ENCODE data around the gene LRRC30. TPM values are rescaled to one million over a fixed set of nuclear protein-coding genes. Genes with fewer than 3 reads are reported as not detected.

Gene LRRC30
- polyA plus RNA-seq (2013, experiment 1 of 2), result not detected
- not detected for polyA plus RNA-seq (2013, experiment 2 of 2)

GRCh38 chr18:7230626-7231349, at the start of gene LRRC30:
Gene LRRC30 (plus strand): TSS chr18:7231089. CDS start chr18:7231139, 50 bp downstream.
- Histone ChIP-seq H3K18ac (ENCODE audit: low read depth in 1 of 2, low read length in 2 of 2) (no peak within 1 kb of the TSS), H3K9me3 (ENCODE audit: control insufficient read depth, low read length) (no peaks in the 10 kb centered on the region), H2BK5ac (ENCODE audit: low read depth, low read length, poor library complexity, severe bottlenecking) (no peak within 1 kb of the TSS), H4K91ac (ENCODE audit: low read length) (no peak within 1 kb of the TSS), H3K4me2 (ENCODE audit: low read length, poor library complexity, severe bottlenecking) (no peak within 1 kb of the TSS), H3K4ac (ENCODE audit: low read depth in 1 of 2, low read length in 2 of 2) (no peak within 1 kb of the TSS), H3K27me3 (ENCODE audit: control insufficient read depth in 1 of 2, insufficient read depth in 1 of 2, low read length in 2 of 2) (peaks cover 49 to 60% of the 10 kb centered on the region in 2 experiments), H3K9ac (ENCODE audit: low read length) (no peak within 1 kb of the TSS), H3K4me3 (ENCODE audit: insufficient read depth in 1 of 2, low read depth in 1 of 2, low read length in 2 of 2) (no peak within 1 kb of the TSS), H2BK15ac (ENCODE audit: low read depth, poor library complexity, severe bottlenecking) (no peak within 1 kb of the TSS), H2BK12ac (ENCODE audit: low read length in 2 of 2) (no peak within 1 kb of the TSS), H3K14ac (ENCODE audit: low read length in 2 of 2) (no peak within 1 kb of the TSS), H2AFZ (ENCODE audit: low read depth, low read length) (no peak within 1 kb of the TSS), H2BK120ac (ENCODE audit: low read depth, low read length) (no peak within 1 kb of the TSS), H3K79me1 (replicated peaks; ENCODE audit: low read length, poor library complexity, severe bottlenecking) (no peaks in the 10 kb centered on the region), H3K36me3 (ENCODE audit: control insufficient read depth in 1 of 2, insufficient read depth in 2 of 2, low read depth in 1 of 2, low read length in 2 of 2) (no peaks in the 10 kb centered on the region), H2AK5ac (ENCODE audit: low read length, severe bottlenecking) (no peak within 1 kb of the TSS), H3K27ac (ENCODE audit: low read length, poor library complexity, severe bottlenecking) (no peak within 1 kb of the TSS), H3K4me1 (ENCODE audit: control insufficient read depth, insufficient read depth, low read depth, low read length) (no peaks in the 10 kb centered on the region), H4K8ac (ENCODE audit: low read length) (peak within 1 kb of the TSS; percentile 38), H3K23ac (ENCODE audit: low read length in 2 of 2) (no peak within 1 kb of the TSS)
- DNase-seq, result no peak
- WGBS, result 92% methylated on average over 13 of the region's 13 CpGs

GRCh38 chr18:7185701-7186100, 45.2 kb upstream of the LRRC30 start:
- Histone ChIP-seq H3K4me3 (ENCODE audit: insufficient read depth in 1 of 2, low read depth in 1 of 2, low read length in 2 of 2) (no peak overlapping the region), H2AFZ (ENCODE audit: low read depth, low read length) (no peak overlapping the region), H4K91ac (ENCODE audit: low read length) (no peak overlapping the region), H3K79me1 (replicated peaks; ENCODE audit: low read length, poor library complexity, severe bottlenecking) (no peaks in the 10 kb centered on the region), H3K27me3 (ENCODE audit: control insufficient read depth in 1 of 2, insufficient read depth in 1 of 2, low read length in 2 of 2) (peaks cover 0 to 2% of the 10 kb centered on the region in 2 experiments), H3K4me1 (ENCODE audit: control insufficient read depth, insufficient read depth, low read depth, low read length) (no peaks in the 10 kb centered on the region), H3K9me3 (ENCODE audit: control insufficient read depth, low read length) (no peaks in the 10 kb centered on the region), H3K23ac (ENCODE audit: low read length in 2 of 2) (no peak overlapping the region), H2BK12ac (ENCODE audit: low read length in 2 of 2) (no peak overlapping the region), H3K36me3 (ENCODE audit: control insufficient read depth in 1 of 2, insufficient read depth in 2 of 2, low read depth in 1 of 2, low read length in 2 of 2) (no peaks in the 10 kb centered on the region), H3K14ac (ENCODE audit: low read length in 2 of 2) (no peak overlapping the region), H2BK15ac (ENCODE audit: low read depth, poor library complexity, severe bottlenecking) (no peak overlapping the region), H4K8ac (ENCODE audit: low read length) (no peak overlapping the region), H3K18ac (ENCODE audit: low read depth in 1 of 2, low read length in 2 of 2) (no peak overlapping the region), H3K9ac (ENCODE audit: low read length) (no peak overlapping the region), H2BK120ac (ENCODE audit: low read depth, low read length) (no peak overlapping the region), H3K27ac (ENCODE audit: low read length, poor library complexity, severe bottlenecking) (no peak overlapping the region), H2AK5ac (ENCODE audit: low read length, severe bottlenecking) (no peak overlapping the region), H2BK5ac (ENCODE audit: low read depth, low read length, poor library complexity, severe bottlenecking) (no peak overlapping the region), H3K4ac (ENCODE audit: low read depth in 1 of 2, low read length in 2 of 2) (no peak overlapping the region), H3K4me2 (ENCODE audit: low read length, poor library complexity, severe bottlenecking) (no peak overlapping the region)
- DNase-seq, result no peak
- WGBS, result 97% methylated on average over 3 of the region's 3 CpGs

GRCh38 chr18:7190547-7191156, 40.2 kb upstream of the LRRC30 start:
- Histone ChIP-seq H2BK15ac (ENCODE audit: low read depth, poor library complexity, severe bottlenecking) (no peak overlapping the region), H2BK5ac (ENCODE audit: low read depth, low read length, poor library complexity, severe bottlenecking) (no peak overlapping the region), H3K9me3 (ENCODE audit: control insufficient read depth, low read length) (no peaks in the 10 kb centered on the region), H3K27ac (ENCODE audit: low read length, poor library complexity, severe bottlenecking) (no peak overlapping the region), H4K8ac (ENCODE audit: low read length) (no peak overlapping the region), H3K14ac (ENCODE audit: low read length in 2 of 2) (no peak overlapping the region), H3K27me3 (ENCODE audit: control insufficient read depth in 1 of 2, insufficient read depth in 1 of 2, low read length in 2 of 2) (peaks cover 5% of the 10 kb centered on the region in 2 experiments), H3K4me2 (ENCODE audit: low read length, poor library complexity, severe bottlenecking) (no peak overlapping the region), H3K36me3 (ENCODE audit: control insufficient read depth in 1 of 2, insufficient read depth in 2 of 2, low read depth in 1 of 2, low read length in 2 of 2) (no peaks in the 10 kb centered on the region), H3K4me3 (ENCODE audit: insufficient read depth in 1 of 2, low read depth in 1 of 2, low read length in 2 of 2) (no peak overlapping the region), H3K18ac (ENCODE audit: low read depth in 1 of 2, low read length in 2 of 2) (no peak overlapping the region), H3K4ac (ENCODE audit: low read depth in 1 of 2, low read length in 2 of 2) (no peak overlapping the region), H3K4me1 (ENCODE audit: control insufficient read depth, insufficient read depth, low read depth, low read length) (no peaks in the 10 kb centered on the region), H2BK12ac (ENCODE audit: low read length in 2 of 2) (no peak overlapping the region), H3K79me1 (replicated peaks; ENCODE audit: low read length, poor library complexity, severe bottlenecking) (no peaks in the 10 kb centered on the region), H3K23ac (ENCODE audit: low read length in 2 of 2) (no peak overlapping the region), H4K91ac (ENCODE audit: low read length) (no peak overlapping the region), H2AK5ac (ENCODE audit: low read length, severe bottlenecking) (no peak overlapping the region), H2AFZ (ENCODE audit: low read depth, low read length) (no peak overlapping the region), H2BK120ac (ENCODE audit: low read depth, low read length) (no peak overlapping the region), H3K9ac (ENCODE audit: low read length) (no peak overlapping the region)
- DNase-seq, result no peak
- 60% methylated on average over 2 of the region's 2 CpGs for WGBS

- H2BK5ac ChIP-seq (ENCODE audit: low read depth, low read length, poor library complexity, severe bottlenecking), result no peak overlapping the region
- WGBS, result 100% methylated on average over 1 of the region's 2 CpGs
- no peak overlapping the region for H3K9ac ChIP-seq (ENCODE audit: low read length)
- no peak overlapping the region for H2AK5ac ChIP-seq (ENCODE audit: low read length, severe bottlenecking)
- H3K4me2 ChIP-seq (ENCODE audit: low read length, poor library complexity, severe bottlenecking), result no peak overlapping the region
- H3K23ac ChIP-seq (ENCODE audit: low read length in 2 of 2), result no peak overlapping the region
- peaks cover 5% of the 10 kb centered on the region in 2 experiments for H3K27me3 ChIP-seq (ENCODE audit: control insufficient read depth in 1 of 2, insufficient read depth in 1 of 2, low read length in 2 of 2)
- no peaks in the 10 kb centered on the region for H3K79me1 ChIP-seq (replicated peaks; ENCODE audit: low read length, poor library complexity, severe bottlenecking)
- H4K91ac ChIP-seq (ENCODE audit: low read length), result no peak overlapping the region
- no peak overlapping the region for H2BK15ac ChIP-seq (ENCODE audit: low read depth, poor library complexity, severe bottlenecking)
- H3K4me3 ChIP-seq (ENCODE audit: insufficient read depth in 1 of 2, low read depth in 1 of 2, low read length in 2 of 2), result no peak overlapping the region
- no peak overlapping the region for H3K18ac ChIP-seq (ENCODE audit: low read depth in 1 of 2, low read length in 2 of 2)
- no peak overlapping the region for H2BK120ac ChIP-seq (ENCODE audit: low read depth, low read length)
- H2AFZ ChIP-seq (ENCODE audit: low read depth, low read length), result no peak overlapping the region
- H3K4me1 ChIP-seq (ENCODE audit: control insufficient read depth, insufficient read depth, low read depth, low read length), result no peaks in the 10 kb centered on the region
- no peaks in the 10 kb centered on the region for H3K36me3 ChIP-seq (ENCODE audit: control insufficient read depth in 1 of 2, insufficient read depth in 2 of 2, low read depth in 1 of 2, low read length in 2 of 2)
- DNase-seq, result no peak
- H3K4ac ChIP-seq (ENCODE audit: low read depth in 1 of 2, low read length in 2 of 2), result no peak overlapping the region
- H2BK12ac ChIP-seq (ENCODE audit: low read length in 2 of 2), result no peak overlapping the region
- no peaks in the 10 kb centered on the region for H3K9me3 ChIP-seq (ENCODE audit: control insufficient read depth, low read length)
- H4K8ac ChIP-seq (ENCODE audit: low read length), result no peak overlapping the region
- H3K27ac ChIP-seq (ENCODE audit: low read length, poor library complexity, severe bottlenecking), result no peak overlapping the region
- no peak overlapping the region for H3K14ac ChIP-seq (ENCODE audit: low read length in 2 of 2)
These were observed 39.2 kb upstream of the LRRC30 start for GRCh38 chr18:7191736-7192135.

Measured in mesenchymal stem cell (in vitro differentiated cells and primary cell).